ENCODE data around the gene HDAC4. TPM values are rescaled to one million over a fixed set of nuclear protein-coding genes. Genes with fewer than 3 reads are reported as not detected.

HDAC4 gene
- polyA plus RNA-seq, 10 donors: 10.2 to 15.4 (median 11.9) TPM

- DNase-seq: no peak
These were observed 73.1 kb downstream of the HDAC4 start for GRCh38 chr2:239327536-239328350.

- peak in 1 of 3 donors; percentile 39 for DNase-seq
These were observed 73.8 kb downstream of the HDAC4 start for GRCh38 chr2:239326831-239327535.

- no peak for DNase-seq
These were observed 76.4 kb downstream of the HDAC4 start for GRCh38 chr2:239324456-239324855.

GRCh38 chr2:239323447-239323846, 77.4 kb downstream of the HDAC4 start:
- DNase-seq: no peak

GRCh38 chr2:239322416-239323086, 78.3 kb downstream of the HDAC4 start:
- DNase-seq: no peak

GRCh38 chr2:239321596-239322415, 79.0 kb downstream of the HDAC4 start:
- no peak for DNase-seq

GRCh38 chr2:239318790-239319661, 81.8 kb downstream of the HDAC4 start:
- peak in 1 of 3 donors; percentile 75 for DNase-seq

GRCh38 chr2:239318151-239318611, 82.6 kb downstream of the HDAC4 start:
- no peak for DNase-seq

GRCh38 chr2:239316562-239317465, 84.0 kb downstream of the HDAC4 start:
- peak in 1 of 3 donors; percentile 79 for DNase-seq

- no peak for DNase-seq
These were observed 85.5 kb downstream of the HDAC4 start for GRCh38 chr2:239315308-239315707.

- DNase-seq: no peak
These were observed 87.0 kb downstream of the HDAC4 start for GRCh38 chr2:239313776-239314175.

- DNase-seq: peak in 1 of 3 donors; percentile 81
These were observed 87.8 kb downstream of the HDAC4 start for GRCh38 chr2:239312741-239313667.

GRCh38 chr2:239312081-239312511, 88.7 kb downstream of the HDAC4 start:
- DNase-seq: no peak

- peak; percentile 69 to 82 (median 80) for DNase-seq
These were observed 89.4 kb downstream of the HDAC4 start for GRCh38 chr2:239311132-239312040.

- no peak for DNase-seq
These were observed 90.3 kb downstream of the HDAC4 start for GRCh38 chr2:239310401-239311061.
